H9 (cell line): Measurements from ENCODE around the gene EHF. TPM values are rescaled to one million over a fixed set of nuclear protein-coding genes. Genes with fewer than 3 reads are reported as not detected.

Experiments
- DNase-seq: peaks from one replicate; pipeline ENCODE4 v3.0.0-alpha.2; 2017
- H2AFZ ChIP-seq: one replicate; pipeline ENCODE4 v1.6.1; 2013; ENCODE audit warnings: mild to moderate bottlenecking, low read length, control low read depth, moderate library complexity
- H2AK5ac ChIP-seq: 2 replicates; pipeline ENCODE4 v1.6.1; 2013; ENCODE audit warnings: low read length, control low read depth, mixed read lengths; ENCODE audit not compliant: insufficient read length
- H2BK120ac ChIP-seq: one replicate; pipeline ENCODE4 v1.6.1; 2013; ENCODE audit warnings: low read depth, mild to moderate bottlenecking, low read length, control low read depth, inconsistent platforms; ENCODE audit not compliant: poor library complexity, severe bottlenecking
- H2BK12ac ChIP-seq: 2 replicates; pipeline ENCODE4 v1.6.1; 2013; ENCODE audit warnings: low read length, control low read depth, mixed read lengths, low read depth; ENCODE audit not compliant: insufficient read length
- H2BK15ac ChIP-seq: 2 replicates; pipeline ENCODE4 v1.6.1; 2013; ENCODE audit warnings: low read depth, low read length, control low read depth
- H2BK20ac ChIP-seq: one replicate; pipeline ENCODE4 v1.6.1; 2013; ENCODE audit warnings: low read depth, mild to moderate bottlenecking, low read length, control low read depth, inconsistent platforms; ENCODE audit not compliant: poor library complexity, severe bottlenecking
- H2BK5ac ChIP-seq: 2 replicates; pipeline ENCODE4 v1.6.1; 2013; ENCODE audit warnings: low read length, control low read depth, mixed read lengths; ENCODE audit not compliant: insufficient read length
- H3K14ac ChIP-seq: 2 replicates; pipeline ENCODE4 v1.6.1; 2013; ENCODE audit warnings: low read length, control low read depth; ENCODE audit not compliant: insufficient read depth
- H3K18ac ChIP-seq: 2 replicates; pipeline ENCODE4 v1.6.1; 2013; ENCODE audit warnings: low read depth, mild to moderate bottlenecking, mixed read lengths, low read length, control low read depth; ENCODE audit not compliant: insufficient read length
- H3K23ac ChIP-seq: 2 replicates; pipeline ENCODE4 v1.6.1; 2013; ENCODE audit warnings: low read length, control low read depth, mixed read lengths, low read depth; ENCODE audit not compliant: insufficient read length
- H3K23me2 ChIP-seq: 2 replicates; pipeline ENCODE4 v1.6.1; 2013; ENCODE audit warnings: low read depth, mild to moderate bottlenecking, mixed read lengths, low read length, control low read depth; ENCODE audit not compliant: insufficient read length, poor library complexity, severe bottlenecking
- H3K27ac ChIP-seq: 2 replicates; pipeline ENCODE4 v1.5.1; 2013; ENCODE audit warnings: low read length, control low read depth, mixed read lengths, low read depth; ENCODE audit not compliant: insufficient read length
- H3K27me3 ChIP-seq: 2 replicates; pipeline ENCODE4 v1.6.1; 2013; ENCODE audit warnings: low read length, control low read depth, inconsistent platforms; ENCODE audit not compliant: insufficient read depth
- H3K4ac ChIP-seq: 2 replicates; pipeline ENCODE4 v1.6.1; 2013; ENCODE audit warnings: low read depth, mild to moderate bottlenecking, control low read depth, inconsistent platforms, low read length, moderate library complexity
- H3K4me1 ChIP-seq: 2 replicates; pipeline ENCODE4 v1.6.1; 2013; ENCODE audit warnings: low read length, control low read depth, inconsistent platforms; ENCODE audit not compliant: insufficient read depth
- H3K4me2 ChIP-seq: 2 replicates; pipeline ENCODE4 v1.6.1; 2013; ENCODE audit warnings: low read length, control low read depth, mixed read lengths; ENCODE audit not compliant: insufficient read length, insufficient read depth
- H3K56ac ChIP-seq: 2 replicates; pipeline ENCODE4 v1.6.1; 2013; ENCODE audit warnings: low read depth, mild to moderate bottlenecking, mixed read lengths, low read length, control low read depth; ENCODE audit not compliant: insufficient read length
- H3K79me1 ChIP-seq: 2 replicates; pipeline ENCODE4 v1.6.1; 2013; ENCODE audit warnings: low read depth, mild to moderate bottlenecking, moderate library complexity, low read length, control low read depth, inconsistent platforms; ENCODE audit not compliant: insufficient read depth, poor library complexity, severe bottlenecking
- H3K79me2 ChIP-seq: 2 replicates; pipeline ENCODE4 v1.6.1; 2013; ENCODE audit warnings: low read length, control low read depth, inconsistent platforms; ENCODE audit not compliant: insufficient read depth
- H3K9ac ChIP-seq: 2 replicates; pipeline ENCODE4 v1.6.1; 2013; ENCODE audit warnings: low read length, control low read depth, mixed read lengths; ENCODE audit not compliant: insufficient read length; ENCODE audit errors: extremely low read depth
- H3K9me3 ChIP-seq: one replicate; pipeline ENCODE4 v1.6.1; 2013; ENCODE audit warnings: low read depth, low read length, inconsistent platforms; ENCODE audit not compliant: control insufficient read depth
- H3T11ph ChIP-seq: one replicate; pipeline ENCODE4 v1.6.1; 2013; ENCODE audit warnings: mild to moderate bottlenecking, low read length, control low read depth, inconsistent platforms
- H4K20me1 ChIP-seq: one replicate; pipeline ENCODE4 v1.6.1; 2013; ENCODE audit not compliant: control insufficient read depth, insufficient read length, insufficient read depth
- H4K5ac ChIP-seq: 2 replicates; pipeline ENCODE4 v1.6.1; 2013; ENCODE audit warnings: low read depth, mild to moderate bottlenecking, mixed read lengths, low read length, control low read depth; ENCODE audit not compliant: insufficient read length
- H4K8ac ChIP-seq: replicated peaks from 2 replicates; pipeline ENCODE4 v1.6.1; 2013; ENCODE audit warnings: low read length, control low read depth, mixed read lengths, low read depth; ENCODE audit not compliant: insufficient read length
- H4K91ac ChIP-seq: 2 replicates; pipeline ENCODE4 v1.6.1; 2013; ENCODE audit warnings: low read depth, mild to moderate bottlenecking, moderate library complexity, mixed read lengths, low read length, control low read depth; ENCODE audit not compliant: insufficient read length
- H3K27ac Mint-ChIP-seq, 3 experiments: 2 replicates in 2 of 3; 3 replicates in 1 of 3; pipeline ENCODE4 v1.8.0; 2020 to 2021; ENCODE audit warnings: mixed read lengths in 3 of 3, mild to moderate bottlenecking in 1 of 3, moderate library complexity in 1 of 3
- H3K27me3 Mint-ChIP-seq: 2 replicates; pipeline ENCODE4 v1.8.0; 2021; ENCODE audit warnings: low read depth, mild to moderate bottlenecking, moderate library complexity, mixed read lengths
- H3K36me3 Mint-ChIP-seq, 3 experiments: 2 replicates in 2 of 3; 3 replicates in 1 of 3; pipeline ENCODE4 v1.8.0; 2020 to 2021; ENCODE audit warnings: low read depth in 3 of 3, mixed read lengths in 3 of 3; ENCODE audit not compliant: insufficient read depth in 1 of 3
- H3K4me1 Mint-ChIP-seq, 2 experiments: 2 replicates each; pipeline ENCODE4 v1.8.0; 2020; ENCODE audit warnings: mixed read lengths in 2 of 2
- H3K4me3 Mint-ChIP-seq, 2 experiments: 2 replicates in 1 of 2; 3 replicates in 1 of 2; pipeline ENCODE4 v1.8.0; 2020 to 2021; ENCODE audit warnings: mild to moderate bottlenecking in 2 of 2, mixed read lengths in 2 of 2, moderate library complexity in 1 of 2
- H3K9me3 Mint-ChIP-seq, 2 experiments: 2 replicates in 1 of 2; 3 replicates in 1 of 2; pipeline ENCODE4 v1.8.0; 2020; ENCODE audit warnings: mild to moderate bottlenecking in 2 of 2, mixed read lengths in 2 of 2, moderate library complexity in 1 of 2
- WGBS: extraction: QIAGEN DNeasy Blood & Tissue Kit; methylation state at CpG from one replicate; pipeline ENCODE4 v1.1.7; 2013; ENCODE audit warnings: missing lambda C conversion rate, low lambda C conversion rate, mixed read lengths; ENCODE audit not compliant: insufficient read length; ENCODE audit errors: extremely low coverage; 5-methylcytosine and 5-hydroxymethylcytosine counted together
- total RNA-seq: library from RNA; stranded (reverse); gene quantifications from 2 replicates; pipeline ENCODE4 v1.2.1, GENCODE V29; 2021
- TF ChIP-seq, protein P1 (sequence below): fragments of 200-600 bp; sonication (generic); conservative IDR thresholded peaks from 3 replicates; pipeline ENCODE4 v1.8.0; 2021; ENCODE audit warnings: antibody characterized with exemption, mild to moderate bottlenecking

EHF gene
- total RNA-seq, 1 experiment from 2014 or later: not detected

DNA sequence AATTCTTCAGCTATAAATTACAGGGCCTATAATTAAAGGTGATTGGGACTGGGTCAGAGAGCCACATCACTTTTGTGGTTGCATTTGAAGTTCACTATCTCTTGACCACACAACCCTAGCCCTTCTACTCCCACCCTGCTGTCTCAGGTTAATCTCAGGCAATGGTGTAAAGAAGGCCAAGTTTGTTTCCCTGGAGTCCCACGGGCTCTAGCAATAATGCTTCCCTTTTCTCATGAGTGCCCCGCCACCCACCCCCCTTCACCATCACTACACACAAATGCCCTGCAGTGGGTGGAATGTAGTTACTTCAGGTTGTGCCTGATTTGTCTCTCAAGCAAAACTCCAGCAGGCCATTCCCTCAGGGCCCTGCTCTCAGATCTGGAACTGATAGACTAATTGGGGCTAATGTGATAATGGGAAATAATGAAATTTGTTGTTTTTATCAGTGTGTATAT is 1.8 kb upstream of the EHF start:
- Mint-ChIP-seq H3K9me3 (no peaks in the 10 kb centered on the region; a peak in 1 of 5 replicates), H3K4me1 (peaks cover 16 to 17% of the 10 kb centered on the region in 2 experiments), H3K4me3 (no peak overlapping the region), H3K36me3 (no peaks in the 10 kb centered on the region), H3K27ac (no peak overlapping the region), H3K27me3 (peaks cover 2% of the 10 kb centered on the region)
- Histone ChIP-seq H2BK15ac (no peak overlapping the region), H2AFZ (no peak overlapping the region), H2BK5ac (no peak overlapping the region), H3K9me3 (no peaks in the 10 kb centered on the region), H3K23ac (no peak overlapping the region), H2BK20ac (no peak overlapping the region), H2BK120ac (no peak overlapping the region), H3K9ac (no peak overlapping the region), H3K4me2 (no peak overlapping the region), H3K27ac (no peak overlapping the region), H3K14ac (no peak overlapping the region), H3K79me2 (no peaks in the 10 kb centered on the region), H3K79me1 (no peaks in the 10 kb centered on the region), H4K8ac (no peak overlapping the region), H4K20me1 (no peaks in the 10 kb centered on the region), H3K18ac (no peak overlapping the region), H4K91ac (no peak overlapping the region), H3K23me2 (no peaks in the 10 kb centered on the region), H3K4me1 (no peaks in the 10 kb centered on the region), H4K5ac (no peak overlapping the region), H3T11ph (no peak overlapping the region), H2AK5ac (no peak overlapping the region), H3K4ac (no peak overlapping the region), H3K56ac (no peak overlapping the region), H2BK12ac (no peak overlapping the region), H3K27me3 (no peaks in the 10 kb centered on the region)
- WGBS: no CpG with 5 or more reads among the region's 2 CpGs
- TF ChIP-seq, protein P1, sequence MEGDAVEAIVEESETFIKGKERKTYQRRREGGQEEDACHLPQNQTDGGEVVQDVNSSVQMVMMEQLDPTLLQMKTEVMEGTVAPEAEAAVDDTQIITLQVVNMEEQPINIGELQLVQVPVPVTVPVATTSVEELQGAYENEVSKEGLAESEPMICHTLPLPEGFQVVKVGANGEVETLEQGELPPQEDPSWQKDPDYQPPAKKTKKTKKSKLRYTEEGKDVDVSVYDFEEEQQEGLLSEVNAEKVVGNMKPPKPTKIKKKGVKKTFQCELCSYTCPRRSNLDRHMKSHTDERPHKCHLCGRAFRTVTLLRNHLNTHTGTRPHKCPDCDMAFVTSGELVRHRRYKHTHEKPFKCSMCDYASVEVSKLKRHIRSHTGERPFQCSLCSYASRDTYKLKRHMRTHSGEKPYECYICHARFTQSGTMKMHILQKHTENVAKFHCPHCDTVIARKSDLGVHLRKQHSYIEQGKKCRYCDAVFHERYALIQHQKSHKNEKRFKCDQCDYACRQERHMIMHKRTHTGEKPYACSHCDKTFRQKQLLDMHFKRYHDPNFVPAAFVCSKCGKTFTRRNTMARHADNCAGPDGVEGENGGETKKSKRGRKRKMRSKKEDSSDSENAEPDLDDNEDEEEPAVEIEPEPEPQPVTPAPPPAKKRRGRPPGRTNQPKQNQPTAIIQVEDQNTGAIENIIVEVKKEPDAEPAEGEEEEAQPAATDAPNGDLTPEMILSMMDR: no peak
- no peak for DNase-seq
